ENCODE data around the gene NAB2.

GRCh38 chr12:57072661-57073060 is 16.3 kb upstream of the NAB2 start:
- TF ChIP-seq CTCF (IDR thresholded peaks at IDR 0.05) (no peak), POLR2A (IDR thresholded peaks at IDR 0.05) (no peak)
